Activated T-cell treated with anti-CD3 and anti-CD28 coated beads, Interleukin-2, amount 50 U/mL, for 4 hours (primary cell): ENCODE data around the gene GTF2E1. TPM values are rescaled to one million over a fixed set of nuclear protein-coding genes. Genes with fewer than 3 reads are reported as not detected.
"Not testable (repeated sequence)": the region's sequence is repeated elsewhere in the genome, so short reads cannot be mapped to it uniquely, and the experiment has no call there.

Experiments
- ATAC-seq, 2 donors: fragments of 200-7000 bp; cut with Tn5 transposase; one replicate each; pipeline ENCODE4 v1.10.0; 2021
- DNase-seq: peaks from one replicate; pipeline ENCODE4 v3.0.0-alpha.2; 2020
- H3K27me3 Mint-ChIP-seq: one replicate; pipeline ENCODE4 v1.8.0; 2021; ENCODE audit warnings: low read depth, mixed read lengths
- H3K36me3 Mint-ChIP-seq: one replicate; pipeline ENCODE4 v1.8.0; 2022; ENCODE audit warnings: mixed read lengths; ENCODE audit not compliant: insufficient read depth
- H3K4me1 Mint-ChIP-seq: one replicate; pipeline ENCODE4 v1.8.0; 2021; ENCODE audit warnings: low read depth, mixed read lengths
- H3K4me3 Mint-ChIP-seq: one replicate; pipeline ENCODE4 v1.8.0; 2021; ENCODE audit warnings: mild to moderate bottlenecking, moderate library complexity, mixed read lengths
- H3K9me3 Mint-ChIP-seq: one replicate; pipeline ENCODE4 v1.8.0; 2021; ENCODE audit warnings: mixed read lengths
- total RNA-seq, 3 donors: library from RNA; stranded (reverse); gene quantifications; one replicate each; pipeline ENCODE4 v1.2.1, GENCODE V29; 2021

Gene GTF2E1
- total RNA-seq, result 10 to 100 TPM; 22.6 to 25.5 (median 24.9) TPM

- H3K4me3 Mint-ChIP-seq, result peak within 1 kb of the TSS; percentile 97
- ATAC-seq (peak; percentile 98 to 99), DNase-seq (peak; percentile 94)
- H3K9me3 Mint-ChIP-seq, result no peaks in the 10 kb centered on the region
- H3K36me3 Mint-ChIP-seq, result no peaks in the 10 kb centered on the region
- peaks cover 28% of the 10 kb centered on the region for H3K4me1 Mint-ChIP-seq
- no peaks in the 10 kb centered on the region for H3K27me3 Mint-ChIP-seq
Measured at GRCh38 chr3:120742198-120742848, at the start of gene GTF2E1, which contains the start of gene RABL3. GTF2E1 (plus strand) TSS chr3:120742744; CDS start chr3:120750553, 7,809 bp downstream. RABL3 (minus strand) TSS chr3:120742516; CDS start chr3:120742507, 9 bp downstream.

- ATAC-seq, result no peak
- no peaks in the 10 kb centered on the region for H3K9me3 Mint-ChIP-seq
- no peak overlapping the region for H3K4me3 Mint-ChIP-seq
- no peak for DNase-seq
- no peaks in the 10 kb centered on the region for H3K4me1 Mint-ChIP-seq
- no peaks in the 10 kb centered on the region for H3K27me3 Mint-ChIP-seq
- H3K36me3 Mint-ChIP-seq, result peaks cover 20% of the 10 kb centered on the region
Measured at GRCh38 chr3:120693439-120694171, 48.9 kb upstream of the GTF2E1 start.

GRCh38 chr3:120699333-120699732, 43.2 kb upstream of the GTF2E1 start:
- no peak overlapping the region for H3K4me3 Mint-ChIP-seq
- peaks cover 22% of the 10 kb centered on the region for H3K36me3 Mint-ChIP-seq
- no peak for ATAC-seq

GRCh38 chr3:120705884-120706582, 36.5 kb upstream of the GTF2E1 start:
- DNase-seq (no peak), ATAC-seq (no peak)
- peaks cover 9% of the 10 kb centered on the region for H3K9me3 Mint-ChIP-seq
- H3K4me1 Mint-ChIP-seq, result no peaks in the 10 kb centered on the region
- H3K4me3 Mint-ChIP-seq, result no peak overlapping the region
- H3K36me3 Mint-ChIP-seq, result peaks cover 30% of the 10 kb centered on the region
- H3K27me3 Mint-ChIP-seq, result no peaks in the 10 kb centered on the region

More at GRCh38 chr3:120699333-120699732, 43.2 kb upstream of the GTF2E1 start:
- H3K4me1 Mint-ChIP-seq, result no peaks in the 10 kb centered on the region
- DNase-seq, result no peak
- peaks cover 9% of the 10 kb centered on the region for H3K9me3 Mint-ChIP-seq
- no peaks in the 10 kb centered on the region for H3K27me3 Mint-ChIP-seq

DNA sequence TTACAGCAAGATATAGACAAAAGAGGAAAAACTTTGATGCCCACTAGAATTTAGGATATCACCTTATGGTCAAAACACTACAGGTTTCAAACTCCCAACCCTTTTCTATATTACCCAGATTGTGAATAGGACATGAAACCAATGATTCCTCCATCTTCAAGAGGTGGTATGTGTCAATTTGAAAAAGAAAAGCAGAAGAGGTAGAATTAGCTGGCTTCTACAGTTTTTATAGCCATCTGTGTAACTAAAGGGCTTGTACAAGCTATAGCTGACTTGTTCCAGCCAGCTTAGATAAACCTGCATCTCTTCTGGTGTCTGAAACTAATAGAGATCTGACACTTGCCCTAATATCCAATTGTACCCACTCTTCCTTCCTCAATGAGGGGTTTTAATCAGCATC, 35.6 kb upstream of the GTF2E1 start:
- no peaks in the 10 kb centered on the region for H3K4me1 Mint-ChIP-seq
- DNase-seq (no peak), ATAC-seq (no peak)
- H3K27me3 Mint-ChIP-seq, result no peaks in the 10 kb centered on the region
- H3K9me3 Mint-ChIP-seq, result peaks cover 9% of the 10 kb centered on the region
- H3K4me3 Mint-ChIP-seq, result no peak overlapping the region
- peaks cover 30% of the 10 kb centered on the region for H3K36me3 Mint-ChIP-seq

GRCh38 chr3:120708408-120708807, 34.1 kb upstream of the GTF2E1 start:
- DNase-seq (no peak), ATAC-seq (no peak)
- Mint-ChIP-seq H3K4me1 (no peaks in the 10 kb centered on the region), H3K27me3 (no peaks in the 10 kb centered on the region), H3K4me3 (no peak overlapping the region), H3K36me3 (peaks cover 25% of the 10 kb centered on the region), H3K9me3 (peaks cover 6% of the 10 kb centered on the region)

GRCh38 chr3:120710369-120710768, 32.2 kb upstream of the GTF2E1 start:
- no peaks in the 10 kb centered on the region for H3K27me3 Mint-ChIP-seq
- no peak for ATAC-seq
- peaks cover 2% of the 10 kb centered on the region for H3K4me1 Mint-ChIP-seq
- DNase-seq, result no peak
- H3K36me3 Mint-ChIP-seq, result peaks cover 15% of the 10 kb centered on the region
- H3K9me3 Mint-ChIP-seq, result no peaks in the 10 kb centered on the region
- no peak overlapping the region for H3K4me3 Mint-ChIP-seq

- H3K4me3 Mint-ChIP-seq, result no peak overlapping the region
- peaks cover 11% of the 10 kb centered on the region for H3K36me3 Mint-ChIP-seq
- peaks cover 4% of the 10 kb centered on the region for H3K9me3 Mint-ChIP-seq
- H3K27me3 Mint-ChIP-seq, result no peaks in the 10 kb centered on the region
- ATAC-seq, result no peak
- no peak for DNase-seq
- H3K4me1 Mint-ChIP-seq, result peaks cover 7% of the 10 kb centered on the region
Measured at GRCh38 chr3:120713262-120713661, 29.3 kb upstream of the GTF2E1 start.

GRCh38 chr3:120719167-120719834, 23.2 kb upstream of the GTF2E1 start:
- Mint-ChIP-seq H3K36me3 (peaks cover 25% of the 10 kb centered on the region), H3K4me1 (peaks cover 37% of the 10 kb centered on the region), H3K4me3 (peak overlapping the region; percentile 70)
- ATAC-seq (peak; percentile 50 to 58), DNase-seq (peak; percentile 61)
- not testable (repeated sequence) for H3K9me3 Mint-ChIP-seq, H3K27me3 Mint-ChIP-seq

DNA sequence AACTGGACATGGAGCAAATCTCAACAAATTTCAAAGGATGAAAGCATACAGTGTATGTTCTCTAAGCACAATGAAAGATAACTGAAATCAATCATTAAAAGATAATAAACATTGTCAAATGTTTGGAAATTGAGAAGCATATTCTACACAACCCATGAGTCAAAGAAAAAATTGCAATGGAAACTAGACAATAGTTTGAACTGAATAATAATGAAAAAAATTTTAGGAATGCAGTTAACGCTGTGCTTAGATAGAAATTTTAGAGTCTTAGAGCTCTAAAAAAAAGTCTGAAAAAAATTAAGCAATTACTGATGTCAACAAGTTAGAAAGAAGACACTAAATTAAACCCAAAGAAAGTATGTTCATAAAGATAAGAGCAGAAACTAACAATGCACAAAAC, 15.8 kb upstream of the GTF2E1 start:
- H3K36me3 Mint-ChIP-seq, result peaks cover 35% of the 10 kb centered on the region
- ATAC-seq (no peak), DNase-seq (no peak)
- H3K4me3 Mint-ChIP-seq, result no peak overlapping the region
- no peaks in the 10 kb centered on the region for H3K9me3 Mint-ChIP-seq
- H3K4me1 Mint-ChIP-seq, result peaks cover 3% of the 10 kb centered on the region
- no peaks in the 10 kb centered on the region for H3K27me3 Mint-ChIP-seq

DNA sequence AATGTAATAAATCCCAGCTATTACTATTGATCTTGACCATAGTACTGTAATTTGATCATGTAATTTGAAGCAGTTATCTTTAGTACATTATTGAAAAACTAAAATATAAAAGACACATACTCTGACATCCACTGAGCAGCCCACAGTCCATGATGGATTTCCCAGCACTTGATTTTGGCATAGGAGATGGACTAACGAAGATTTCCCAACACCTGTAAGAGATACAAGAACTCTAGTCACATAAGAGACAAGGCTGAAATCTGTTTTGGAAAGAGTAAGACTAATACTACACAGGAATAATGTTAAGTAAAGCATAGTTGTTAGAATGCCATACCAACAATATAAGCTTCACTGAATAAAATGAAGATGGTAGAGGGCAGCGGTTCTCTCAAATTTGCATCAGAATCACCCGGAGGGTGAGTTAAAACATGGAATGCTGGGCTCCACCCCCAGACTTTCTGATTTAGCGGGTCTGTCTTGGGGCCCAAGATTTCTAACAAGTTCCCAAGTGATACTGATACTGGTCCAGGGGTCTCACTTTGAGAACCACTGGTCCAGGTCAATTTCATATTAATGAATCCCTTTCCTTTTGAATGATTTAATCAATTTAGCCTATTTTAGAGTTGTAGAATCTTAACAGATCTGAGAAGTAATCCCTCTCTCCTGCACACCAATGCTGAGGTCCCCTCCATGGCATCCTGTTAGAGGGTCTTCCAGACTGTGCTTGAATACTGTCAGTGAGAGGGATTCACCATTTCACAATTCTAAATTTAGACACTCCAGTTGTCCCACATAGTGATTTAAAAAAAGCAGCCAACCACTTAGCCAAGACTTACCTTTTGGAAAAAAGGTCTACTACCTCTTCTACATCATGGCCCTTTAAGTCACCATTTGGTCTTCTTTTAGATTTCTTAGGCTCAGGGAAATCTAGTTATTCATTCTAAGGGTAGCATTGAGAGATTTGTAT, 11.7 kb upstream of the GTF2E1 start:
- no peaks in the 10 kb centered on the region for H3K27me3 Mint-ChIP-seq

GRCh38 chr3:120738006-120738405, 4.5 kb upstream of the GTF2E1 start:
- H3K27me3 Mint-ChIP-seq, H3K4me1 Mint-ChIP-seq, DNase-seq, H3K4me3 Mint-ChIP-seq, H3K9me3 Mint-ChIP-seq, ATAC-seq, H3K36me3 Mint-ChIP-seq: not testable (repeated sequence)

More for the DNA sequence above, 11.7 kb upstream of the GTF2E1 start:
- no peak overlapping the region for H3K4me3 Mint-ChIP-seq
- peaks cover 3% of the 10 kb centered on the region for H3K4me1 Mint-ChIP-seq
- peaks cover 23% of the 10 kb centered on the region for H3K36me3 Mint-ChIP-seq
- DNase-seq (no peak), ATAC-seq (no peak)
- H3K9me3 Mint-ChIP-seq, result peaks cover 7% of the 10 kb centered on the region

- peaks cover 4% of the 10 kb centered on the region for H3K9me3 Mint-ChIP-seq
- H3K4me1 Mint-ChIP-seq, result peaks cover 27% of the 10 kb centered on the region
- H3K27me3 Mint-ChIP-seq, result no peaks in the 10 kb centered on the region
- no peak for DNase-seq
- peak overlapping the region; percentile 97 for H3K4me3 Mint-ChIP-seq
- peaks cover 4% of the 10 kb centered on the region for H3K36me3 Mint-ChIP-seq
- ATAC-seq, result no peak
Measured at GRCh38 chr3:120741320-120741719, 1.2 kb upstream of the GTF2E1 start.
